SU-DHL-6 (cell line): Measurements from ENCODE around the gene KCNH1.

Source experiments
- H2AFZ ChIP-seq: fragments of 200-600 bp; sonication (generic); 2 replicates; pipeline ENCODE4 v1.6.1; 2014; ENCODE audit warnings: low read depth, mild to moderate bottlenecking, moderate library complexity, mixed read lengths, antibody characterized with exemption, low read length; ENCODE audit not compliant: severe bottlenecking
- H3F3A ChIP-seq: fragments of 200-600 bp; shearing (Covaris generic); 2 replicates; pipeline ENCODE4 v1.6.0; 2016; ENCODE audit warnings: antibody characterized with exemption, mild to moderate bottlenecking; ENCODE audit not compliant: insufficient read depth
- H3K27ac ChIP-seq: fragments of 200-600 bp; sonication (generic); 2 replicates; pipeline ENCODE4 v1.5.1; 2016; ENCODE audit warnings: low read depth, mild to moderate bottlenecking, low read length, moderate library complexity, mixed read lengths
- H3K27me3 ChIP-seq: fragments of 200-600 bp; sonication (generic), shearing (Covaris generic); 2 replicates; pipeline ENCODE4 v1.6.0; 2014; ENCODE audit warnings: mild to moderate bottlenecking, low read length
- H3K36me3 ChIP-seq: fragments of 200-600 bp; sonication (generic); 2 replicates; pipeline ENCODE4 v1.6.1; 2014; ENCODE audit warnings: mild to moderate bottlenecking, low read length, mixed read lengths
- H3K4me2 ChIP-seq: fragments of 300-600, 200-600 bp; shearing (Covaris generic), sonication (generic); 2 replicates; pipeline ENCODE4 v1.6.0; 2014; ENCODE audit warnings: low read length, low read depth, mild to moderate bottlenecking; ENCODE audit not compliant: poor library complexity, severe bottlenecking
- H3K4me3 ChIP-seq: fragments of 200-600 bp; sonication (generic); 2 replicates; pipeline ENCODE4 v1.5.1; 2014; ENCODE audit warnings: antibody characterized with exemption, low read length, mild to moderate bottlenecking, mixed read lengths; ENCODE audit not compliant: insufficient read depth, poor library complexity, severe bottlenecking
- H3K79me2 ChIP-seq: fragments of 200-600 bp; sonication (generic); 2 replicates; pipeline ENCODE4 v1.6.1; 2014; ENCODE audit warnings: mild to moderate bottlenecking, low read length, moderate library complexity; ENCODE audit not compliant: insufficient read depth
- H3K9ac ChIP-seq: fragments of 200-600 bp; sonication (generic); 2 replicates; pipeline ENCODE4 v1.7.0; 2014; ENCODE audit warnings: mild to moderate bottlenecking, low read length
- H3K9me2 ChIP-seq: fragments of 200-600 bp; sonication (generic); replicated peaks from 2 replicates; pipeline ENCODE4 v1.6.1; 2014; ENCODE audit warnings: low read length; ENCODE audit not compliant: insufficient read depth
- H3K9me3 ChIP-seq: fragments of 200-600 bp; sonication (generic); 2 replicates; pipeline ENCODE4 v1.6.1; 2014; ENCODE audit warnings: low read length, mixed read lengths; ENCODE audit not compliant: insufficient read depth
- H4K20me1 ChIP-seq: fragments of 200-600 bp; sonication (generic); 2 replicates; pipeline ENCODE4 v1.6.1; 2014; ENCODE audit warnings: low read depth, mild to moderate bottlenecking, antibody characterized with exemption, low read length, moderate library complexity, mixed read lengths
- EZH2phosphoT487 ChIP-seq: fragments of 200-600 bp; sonication (generic), shearing (Covaris generic); conservative IDR thresholded peaks from 2 replicates; pipeline ENCODE4 v1.6.1; 2018; ENCODE audit warnings: mild to moderate bottlenecking, antibody characterized with exemption, low read length, moderate library complexity, mixed read lengths
- TF ChIP-seq, protein P1 (sequence below): fragments of 200-600 bp; sonication (generic); IDR thresholded peaks from one replicate; pipeline ENCODE4 v1.5.1; 2017; ENCODE audit warnings: antibody characterized with exemption, mild to moderate bottlenecking, low read length, moderate library complexity; ENCODE audit not compliant: insufficient read depth, poor library complexity, severe bottlenecking

KCNH1 gene

DNA sequence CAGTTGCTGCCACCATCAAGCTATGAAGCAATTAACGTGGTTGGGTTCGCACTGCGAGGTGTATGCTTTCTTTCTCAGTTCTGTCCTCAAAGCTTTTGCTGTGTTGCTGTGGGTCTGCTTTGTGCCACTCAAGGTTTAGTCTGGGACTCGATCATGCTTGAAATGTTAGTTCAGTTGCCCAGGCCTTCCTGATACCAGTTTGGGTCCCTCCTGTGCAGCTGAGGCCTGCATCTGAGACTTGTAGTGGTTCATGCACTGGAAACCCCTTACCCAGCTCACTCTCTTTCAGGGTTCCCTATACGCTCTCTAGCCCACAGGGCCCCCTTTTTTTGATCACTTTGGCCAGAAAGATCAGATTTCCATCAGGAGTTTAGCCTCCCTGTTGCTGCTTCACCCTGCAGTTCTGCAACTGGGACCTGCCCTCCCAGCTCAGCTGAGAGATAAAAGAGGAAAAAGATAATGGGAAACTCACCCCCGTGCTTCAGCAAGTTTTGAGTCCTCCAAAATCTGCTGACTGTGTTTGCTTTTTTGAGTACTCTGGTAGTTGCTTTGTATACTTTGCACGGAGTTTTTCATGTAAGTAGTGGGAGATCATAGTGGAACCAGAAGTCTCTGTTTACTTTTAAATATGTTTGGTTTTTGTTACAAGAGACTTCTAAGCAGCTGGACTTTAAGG is 488.2 kb downstream of the KCNH1 start:
- Histone ChIP-seq H3F3A (no peaks in the 10 kb centered on the region), H3K27ac (no peak overlapping the region), H3K9me3 (no peaks in the 10 kb centered on the region), H3K9ac (no peak overlapping the region), H4K20me1 (no peaks in the 10 kb centered on the region), H3K27me3 (no peaks in the 10 kb centered on the region), H3K4me3 (no peak overlapping the region), H3K79me2 (no peaks in the 10 kb centered on the region), H3K9me2 (no peaks in the 10 kb centered on the region), H3K4me2 (no peak overlapping the region), H3K36me3 (no peaks in the 10 kb centered on the region), H2AFZ (no peak overlapping the region)
- no peak for TF ChIP-seq EZH2phosphoT487
- TF ChIP-seq, protein P1, sequence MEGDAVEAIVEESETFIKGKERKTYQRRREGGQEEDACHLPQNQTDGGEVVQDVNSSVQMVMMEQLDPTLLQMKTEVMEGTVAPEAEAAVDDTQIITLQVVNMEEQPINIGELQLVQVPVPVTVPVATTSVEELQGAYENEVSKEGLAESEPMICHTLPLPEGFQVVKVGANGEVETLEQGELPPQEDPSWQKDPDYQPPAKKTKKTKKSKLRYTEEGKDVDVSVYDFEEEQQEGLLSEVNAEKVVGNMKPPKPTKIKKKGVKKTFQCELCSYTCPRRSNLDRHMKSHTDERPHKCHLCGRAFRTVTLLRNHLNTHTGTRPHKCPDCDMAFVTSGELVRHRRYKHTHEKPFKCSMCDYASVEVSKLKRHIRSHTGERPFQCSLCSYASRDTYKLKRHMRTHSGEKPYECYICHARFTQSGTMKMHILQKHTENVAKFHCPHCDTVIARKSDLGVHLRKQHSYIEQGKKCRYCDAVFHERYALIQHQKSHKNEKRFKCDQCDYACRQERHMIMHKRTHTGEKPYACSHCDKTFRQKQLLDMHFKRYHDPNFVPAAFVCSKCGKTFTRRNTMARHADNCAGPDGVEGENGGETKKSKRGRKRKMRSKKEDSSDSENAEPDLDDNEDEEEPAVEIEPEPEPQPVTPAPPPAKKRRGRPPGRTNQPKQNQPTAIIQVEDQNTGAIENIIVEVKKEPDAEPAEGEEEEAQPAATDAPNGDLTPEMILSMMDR, result no peak

DNA sequence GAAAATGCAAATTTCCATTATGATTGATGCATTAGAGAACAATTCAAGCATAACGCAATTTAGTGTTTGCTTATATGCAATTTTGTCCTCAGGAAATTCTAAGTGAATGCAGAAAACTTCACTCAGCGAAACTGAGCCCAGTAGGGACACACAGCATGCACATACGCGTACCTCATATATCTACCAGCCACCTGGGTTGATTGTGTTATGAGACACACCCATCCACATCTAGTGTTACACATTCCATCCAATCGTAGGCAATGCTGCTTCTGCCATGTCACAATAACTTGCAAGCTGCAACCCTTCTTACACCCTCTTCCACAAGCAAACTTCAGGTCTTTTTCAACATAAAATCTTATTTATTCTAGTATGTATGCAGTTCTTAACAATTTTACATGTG is 492.4 kb downstream of the KCNH1 start:
- Histone ChIP-seq H3F3A (no peaks in the 10 kb centered on the region), H3K4me2 (no peak overlapping the region), H3K9ac (no peak overlapping the region), H3K79me2 (no peaks in the 10 kb centered on the region), H2AFZ (no peak overlapping the region), H3K27me3 (no peaks in the 10 kb centered on the region), H3K9me3 (no peaks in the 10 kb centered on the region), H3K27ac (no peak overlapping the region), H3K9me2 (no peaks in the 10 kb centered on the region), H4K20me1 (no peaks in the 10 kb centered on the region), H3K4me3 (no peak overlapping the region), H3K36me3 (no peaks in the 10 kb centered on the region)
- TF ChIP-seq, protein P1, result no peak
- TF ChIP-seq EZH2phosphoT487, result no peak

- TF ChIP-seq, protein P1, result no peak
- no peak for TF ChIP-seq EZH2phosphoT487
- Histone ChIP-seq H3K9me2 (no peaks in the 10 kb centered on the region; the same call in 1 of the 2 replicates), H3K9me3 (no peaks in the 10 kb centered on the region), H3F3A (no peaks in the 10 kb centered on the region), H3K9ac (no peak overlapping the region), H2AFZ (no peak overlapping the region), H3K79me2 (no peaks in the 10 kb centered on the region), H3K4me2 (no peak overlapping the region), H3K4me3 (no peak overlapping the region), H3K27ac (no peak overlapping the region), H4K20me1 (no peaks in the 10 kb centered on the region), H3K27me3 (no peaks in the 10 kb centered on the region), H3K36me3 (no peaks in the 10 kb centered on the region)
These were observed 498.8 kb downstream of the KCNH1 start for GRCh38 chr1:210635108-210635507.
